Astrocyte (in vitro differentiated cells and primary cell): ENCODE measurements around the gene NUFIP2. TPM values are rescaled to one million over a fixed set of nuclear protein-coding genes. Genes with fewer than 3 reads are reported as not detected.

Experiments
- DNase-seq: peaks from one replicate; pipeline ENCODE4 v3.0.0-alpha.2; 2010; ENCODE audit warnings: low read depth
- FAIRE-seq: peaks from 2 replicates; lab custom pipeline; 2011; peaks lifted over from hg19 to GRCh38; lab: Jason Lieb, UNC
- H2AFZ ChIP-seq: 2 replicates; pipeline ENCODE4 v1.6.0; 2012; ENCODE audit warnings: low read depth, low read length, inconsistent platforms
- H3K27ac ChIP-seq: 2 replicates; pipeline ENCODE4 v1.5.1; 2011; ENCODE audit warnings: low read depth, low read length, inconsistent platforms
- H3K27me3 ChIP-seq: 2 replicates; pipeline ENCODE4 v1.6.0; 2011; ENCODE audit warnings: low read length, inconsistent platforms; ENCODE audit not compliant: insufficient read depth
- H3K36me3 ChIP-seq: 2 replicates; pipeline ENCODE4 v1.5.1; 2011; ENCODE audit warnings: low read length, inconsistent platforms; ENCODE audit not compliant: insufficient read depth
- H3K4me1 ChIP-seq: 2 replicates; pipeline ENCODE4 v1.5.1; 2011; ENCODE audit warnings: low read length, inconsistent platforms; ENCODE audit not compliant: insufficient read depth
- H3K4me2 ChIP-seq: 2 replicates; pipeline ENCODE4 v1.6.0; 2012; ENCODE audit warnings: low read length, inconsistent platforms
- H3K4me3 ChIP-seq: 2 replicates; pipeline ENCODE4 v1.5.1; 2011; ENCODE audit warnings: low read depth, mild to moderate bottlenecking, low read length, inconsistent platforms; ENCODE audit not compliant: insufficient read depth
- H3K79me2 ChIP-seq: 2 replicates; pipeline ENCODE4 v1.6.0; 2012; ENCODE audit warnings: mild to moderate bottlenecking, low read length, inconsistent platforms; ENCODE audit not compliant: insufficient read depth
- H3K9ac ChIP-seq: 2 replicates; pipeline ENCODE4 v1.6.0; 2012; ENCODE audit warnings: mild to moderate bottlenecking, low read length, inconsistent platforms
- H3K9me3 ChIP-seq: 2 replicates; pipeline ENCODE4 v1.5.1; 2012; ENCODE audit warnings: low read depth, mild to moderate bottlenecking, low read length, inconsistent platforms; ENCODE audit not compliant: insufficient read depth
- H4K20me1 ChIP-seq: 2 replicates; pipeline ENCODE4 v1.6.0; 2012; ENCODE audit warnings: low read length, inconsistent platforms; ENCODE audit not compliant: insufficient read depth
- H3K27ac Mint-ChIP-seq: one replicate; pipeline ENCODE4 v1.8.0; 2021; ENCODE audit warnings: mild to moderate bottlenecking, mixed read lengths; ENCODE audit not compliant: unreplicated experiment
- H3K27me3 Mint-ChIP-seq: one replicate; pipeline ENCODE4 v1.8.0; 2021; ENCODE audit warnings: low read depth, mixed read lengths; ENCODE audit not compliant: unreplicated experiment
- H3K36me3 Mint-ChIP-seq: one replicate; pipeline ENCODE4 v1.8.0; 2021; ENCODE audit warnings: low read depth, mixed read lengths; ENCODE audit not compliant: unreplicated experiment
- H3K4me1 Mint-ChIP-seq: one replicate; pipeline ENCODE4 v1.8.0; 2021; ENCODE audit warnings: low read depth, mixed read lengths; ENCODE audit not compliant: unreplicated experiment
- H3K4me3 Mint-ChIP-seq: one replicate; pipeline ENCODE4 v1.8.0; 2021; ENCODE audit warnings: mild to moderate bottlenecking, moderate library complexity, mixed read lengths; ENCODE audit not compliant: unreplicated experiment
- H3K9me3 Mint-ChIP-seq: one replicate; pipeline ENCODE4 v1.8.0; 2021; ENCODE audit warnings: mild to moderate bottlenecking, mixed read lengths; ENCODE audit not compliant: unreplicated experiment
- CTCF ChIP-seq: IDR thresholded peaks from 2 replicates; pipeline ENCODE4 v1.5.1; 2011; ENCODE audit warnings: low read depth, mild to moderate bottlenecking, inconsistent platforms, low read length, moderate library complexity; ENCODE audit not compliant: insufficient read depth
- EZH2 ChIP-seq: IDR thresholded peaks from 2 replicates; pipeline ENCODE4 v1.6.1; 2012; ENCODE audit warnings: mild to moderate bottlenecking, low read length, inconsistent platforms; ENCODE audit not compliant: insufficient read depth
- total RNA-seq: library from RNA; stranded (reverse); gene quantifications from 2 replicates; pipeline ENCODE4 v1.2.1, GENCODE V29; 2021

Gene NUFIP2
- total RNA-seq, 1 donor from 2014 or later, result 79.8 TPM

- Mint-ChIP-seq H3K36me3 (peaks cover 5% of the 10 kb centered on the region), H3K4me1 (peaks cover 25% of the 10 kb centered on the region), H3K9me3 (no peaks in the 10 kb centered on the region), H3K27me3 (no peaks in the 10 kb centered on the region), H3K4me3 (peak overlapping the region; percentile 96), H3K27ac (peak overlapping the region; percentile 8)
- Histone ChIP-seq H3K79me2 (peaks cover 73% of the 10 kb centered on the region), H3K36me3 (peaks cover 16% of the 10 kb centered on the region), H3K4me1 (peaks cover 20% of the 10 kb centered on the region), H4K20me1 (peaks cover 71% of the 10 kb centered on the region), H2AFZ (no peak overlapping the region), H3K27me3 (no peaks in the 10 kb centered on the region), H3K27ac (peak overlapping the region; percentile 3), H3K9me3 (no peaks in the 10 kb centered on the region), H3K4me2 (peak overlapping the region; percentile 88), H3K9ac (peak overlapping the region; percentile 98), H3K4me3 (peak overlapping the region; percentile 95)
- FAIRE-seq, result no peak
- TF ChIP-seq EZH2 (no peak), CTCF (peak; percentile 67)
- peak; percentile 33 for DNase-seq
These were observed 2.7 kb downstream of the NUFIP2 start for GRCh38 chr17:29291163-29291752.

- Histone ChIP-seq H3K9ac (peak overlapping the region; percentile 52), H3K9me3 (no peaks in the 10 kb centered on the region), H3K79me2 (peaks cover 87% of the 10 kb centered on the region), H3K4me2 (peak overlapping the region; percentile 88), H3K36me3 (peaks cover 20% of the 10 kb centered on the region), H3K4me1 (peaks cover 20% of the 10 kb centered on the region), H2AFZ (no peak overlapping the region), H3K27ac (no peak overlapping the region), H3K27me3 (no peaks in the 10 kb centered on the region), H3K4me3 (no peak overlapping the region), H4K20me1 (peaks cover 85% of the 10 kb centered on the region)
- TF ChIP-seq EZH2 (no peak), CTCF (no peak)
- FAIRE-seq (no peak), DNase-seq (no peak)
- peak overlapping the region; percentile 47 for H3K27ac Mint-ChIP-seq
- H3K36me3 Mint-ChIP-seq, result peaks cover 7% of the 10 kb centered on the region
- H3K4me1 Mint-ChIP-seq, result peaks cover 29% of the 10 kb centered on the region
- no peaks in the 10 kb centered on the region for H3K9me3 Mint-ChIP-seq
- no peaks in the 10 kb centered on the region for H3K27me3 Mint-ChIP-seq
- peak overlapping the region; percentile 96 for H3K4me3 Mint-ChIP-seq
These were observed 4.1 kb downstream of the NUFIP2 start for GRCh38 chr17:29289852-29290251.

GRCh38 chr17:29283961-29284360 lies 10.0 kb downstream of the NUFIP2 start:
- H3K27me3 Mint-ChIP-seq, result no peaks in the 10 kb centered on the region
- peaks cover 2% of the 10 kb centered on the region for H3K4me1 ChIP-seq
- FAIRE-seq (no peak), DNase-seq (no peak)
- no peak overlapping the region for H3K27ac ChIP-seq
- H3K27ac Mint-ChIP-seq, result no peak overlapping the region
- peaks cover 38% of the 10 kb centered on the region for H3K4me1 Mint-ChIP-seq
- peaks cover 5% of the 10 kb centered on the region for H3K9me3 Mint-ChIP-seq
- H3K36me3 ChIP-seq, result peaks cover 56% of the 10 kb centered on the region
- no peak overlapping the region for H2AFZ ChIP-seq
- no peak overlapping the region for H3K4me3 Mint-ChIP-seq
- H3K36me3 Mint-ChIP-seq, result peaks cover 31% of the 10 kb centered on the region
- H3K9ac ChIP-seq, result no peak overlapping the region
- no peak overlapping the region for H3K4me3 ChIP-seq
- H3K27me3 ChIP-seq, result no peaks in the 10 kb centered on the region
- TF ChIP-seq CTCF, result no peak
- no peak for TF ChIP-seq EZH2
- H3K79me2 ChIP-seq, result peaks cover 99% of the 10 kb centered on the region
- no peaks in the 10 kb centered on the region for H3K9me3 ChIP-seq
- H4K20me1 ChIP-seq, result peaks cover 97% of the 10 kb centered on the region
- H3K4me2 ChIP-seq, result peak overlapping the region; percentile 2
